Activated CD4-positive, CD25-positive, alpha-beta regulatory T cell treated with anti-CD3 and anti-CD28 coated beads, Interleukin-2, amount 50 U/mL, for 72 hours (primary cell): ENCODE data around the gene FNDC3A.
"Not testable (repeated sequence)": the region's sequence is repeated elsewhere in the genome, so short reads cannot be mapped to it uniquely, and the experiment has no call there.

Experiments used
- DNase-seq: peaks from one replicate; pipeline ENCODE4 v3.0.0; 2021

FNDC3A gene

GRCh38 chr13:48976576-48977285, 1.0 kb downstream of the FNDC3A start:
- DNase-seq: no peak

GRCh38 chr13:48977286-48977625, 1.5 kb downstream of the FNDC3A start:
- DNase-seq: no peak

GRCh38 chr13:48977973-48978372, 2.3 kb downstream of the FNDC3A start:
- DNase-seq: no peak

GRCh38 chr13:48978942-48979601, 3.4 kb downstream of the FNDC3A start:
- no peak for DNase-seq

- DNase-seq: no peak
Observed at GRCh38 chr13:48979892-48980291, 4.2 kb downstream of the FNDC3A start.

GRCh38 chr13:48983331-48983730, 7.6 kb downstream of the FNDC3A start:
- DNase-seq: no peak

- DNase-seq: no peak
Observed at GRCh38 chr13:48985756-48986155, 10.0 kb downstream of the FNDC3A start.

- no peak for DNase-seq
Observed at GRCh38 chr13:48990900-48991299, 15.2 kb downstream of the FNDC3A start.

GRCh38 chr13:48993150-48993549, 17.4 kb downstream of the FNDC3A start:
- DNase-seq: no peak

GRCh38 chr13:48994706-48995105, 19.0 kb downstream of the FNDC3A start:
- no peak for DNase-seq

- DNase-seq: no peak
Observed at GRCh38 chr13:48998641-48999292, 23.1 kb downstream of the FNDC3A start.

- no peak for DNase-seq
Observed at GRCh38 chr13:49000247-49000646, 24.5 kb downstream of the FNDC3A start.

- not testable (repeated sequence) for DNase-seq
Observed at GRCh38 chr13:49018986-49019635, 43.4 kb downstream of the FNDC3A start.

- no peak for DNase-seq
Observed at GRCh38 chr13:49020328-49020727, 44.6 kb downstream of the FNDC3A start.

- DNase-seq: no peak
Observed at GRCh38 chr13:49020940-49021553, 45.3 kb downstream of the FNDC3A start.

GRCh38 chr13:49021953-49022352, 46.2 kb downstream of the FNDC3A start:
- DNase-seq: no peak

- no peak for DNase-seq
Observed at GRCh38 chr13:49022472-49023144, 46.9 kb downstream of the FNDC3A start.

- DNase-seq: no peak
Observed at GRCh38 chr13:49023431-49023830, 47.7 kb downstream of the FNDC3A start.

GRCh38 chr13:49026851-49027250, 51.1 kb downstream of the FNDC3A start:
- no peak for DNase-seq

- DNase-seq: no peak
Observed at GRCh38 chr13:49029570-49029969, 53.9 kb downstream of the FNDC3A start.

GRCh38 chr13:49030213-49030612, 54.5 kb downstream of the FNDC3A start:
- no peak for DNase-seq

- DNase-seq: no peak
Observed at GRCh38 chr13:49040872-49041271, 65.2 kb downstream of the FNDC3A start.

GRCh38 chr13:49042476-49042875, 66.8 kb downstream of the FNDC3A start:
- DNase-seq: no peak
